Thyroid gland (tissue), 4 donors: ENCODE measurements around the gene LMX1B. TPM values are rescaled to one million over a fixed set of nuclear protein-coding genes. Genes with fewer than 3 reads are reported as not detected.
A peak's percentile ranks its signal among the peaks of the same experiment; 100 is the strongest.
"Not testable (repeated sequence)": the region's sequence is repeated elsewhere in the genome, so short reads cannot be mapped to it uniquely, and the experiment has no call there.

Experiments used
- DNase-seq, 2 donors: peaks; one replicate each; pipeline ENCODE4 v3.0.0-alpha.2; 2019
- H3K27ac ChIP-seq, 3 donors: fragments of 200-600 bp; sonication (generic); 1 replicate in 2 of 3; 2 replicates in 1 of 3; pipeline ENCODE4 v1.5.1; 2016 to 2019; ENCODE audit warnings: mild to moderate bottlenecking in 1 of 3, moderate library complexity in 1 of 3
- H3K27me3 ChIP-seq: fragments of 200-600 bp; sonication (generic); one replicate; pipeline ENCODE4 v1.5.1; 2019
- H3K36me3 ChIP-seq, 2 donors: fragments of 200-600 bp; sonication (generic); one replicate each; pipeline ENCODE4 v1.5.1; 2016 to 2019
- H3K4me1 ChIP-seq, 2 donors: fragments of 200-600 bp; sonication (generic); one replicate each; pipeline ENCODE4 v1.5.1; 2017 to 2019
- H3K4me3 ChIP-seq, 3 donors: fragments of 200-600 bp; sonication (generic); replicated peaks in 1 of 3; 1 replicate in 2 of 3; 2 replicates in 1 of 3; pipeline ENCODE4 v1.5.1; 2016; ENCODE audit warnings: mild to moderate bottlenecking in 1 of 3
- H3K9me3 ChIP-seq: fragments of 200-600 bp; sonication (generic); one replicate; pipeline ENCODE4 v1.5.1; 2017
- POLR2A ChIP-seq, 2 donors: fragments of 450-650 bp; IDR thresholded peaks; one replicate each; pipeline ENCODE4 v1.6.1; 2017; ENCODE audit warnings: antibody characterized with exemption in 2 of 2, mild to moderate bottlenecking in 2 of 2, moderate library complexity in 1 of 2
- WGBS, 2 donors: methylation state at CpG; one replicate each; pipeline ENCODE4 v1.1.5; 2017; 5-methylcytosine and 5-hydroxymethylcytosine counted together
- intact Hi-C: fragments of 100-400 bp; cut with DNase I; formaldehyde crosslinking; loops from one replicate; pipeline ENCODE4 v1.15.1; 2023
- total RNA-seq, 4 donors: library from RNA; depleted of rRNA; stranded (reverse); fragments of >200 nt; gene quantifications; one replicate each; pipeline ENCODE4 v1.2.3, GENCODE V29; 2016
- TF ChIP-seq, protein P1 (sequence below), 6 experiments: fragments of 200-600 bp in 3 of 6; fragments of 450-650 bp in 3 of 6; sonication (generic) in 3 of 6; IDR thresholded peaks; one replicate each; pipeline ENCODE4 v1.5.1; 2016 to 2019; ENCODE audit warnings: antibody characterized with exemption in 6 of 6, mild to moderate bottlenecking in 2 of 6, inconsistent platforms in 1 of 6, moderate library complexity in 1 of 6

The LMX1B gene
- total RNA-seq, 4 donors from 2014 or later: 0.68 to 5.5 (median 1.7) TPM

DNA sequence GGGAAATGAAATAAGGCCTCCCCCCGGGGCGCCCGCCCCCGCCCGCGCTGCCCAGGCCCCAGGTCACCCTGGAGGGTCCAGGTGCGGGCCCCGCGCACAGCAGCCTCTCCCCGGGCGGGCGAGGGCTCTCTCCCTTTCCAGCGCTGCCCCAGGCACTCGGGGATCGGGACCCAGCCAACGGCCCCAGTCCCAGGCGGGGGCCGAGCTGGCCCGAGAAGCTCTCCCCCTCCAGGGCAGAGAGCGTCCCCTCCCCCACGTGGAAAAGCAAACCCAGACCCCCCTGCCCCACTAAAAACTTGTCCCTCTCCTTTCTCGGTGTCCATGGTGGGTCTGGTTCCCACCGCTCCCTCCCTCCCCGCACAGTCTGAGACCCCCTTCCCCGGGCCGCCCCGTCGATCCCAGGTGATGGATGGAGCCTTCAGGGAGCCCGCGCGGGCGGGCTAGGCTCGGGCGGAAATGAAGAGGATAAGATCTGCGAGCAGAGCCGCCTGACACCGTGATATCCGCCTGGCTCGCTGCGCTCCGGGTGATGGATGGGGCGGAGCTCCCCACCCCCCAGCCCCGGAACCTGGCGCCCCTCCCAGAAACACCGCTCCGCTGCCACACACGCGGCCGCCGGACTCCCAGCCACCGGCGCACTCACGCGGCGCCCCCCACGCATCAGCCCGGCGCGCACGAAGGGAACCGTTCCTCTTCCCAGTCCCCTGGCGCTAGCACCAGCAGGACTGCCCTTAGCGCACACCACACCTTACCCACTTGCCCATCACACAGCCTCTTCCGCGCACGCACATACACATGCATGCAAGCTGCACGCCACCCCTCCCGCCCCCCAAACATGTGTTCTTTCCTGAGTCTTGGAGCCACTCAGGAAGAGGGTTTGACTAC lies 109.4 kb downstream of the LMX1B start:
- H3K27ac ChIP-seq: peak overlapping the region; percentile 61 to 82 (median 74)
- DNase-seq: peak; percentile 64 to 70
- WGBS, 2 donors: 5 to 10% methylated on average over 11 to 12 of the region's 68 CpGs

DNA sequence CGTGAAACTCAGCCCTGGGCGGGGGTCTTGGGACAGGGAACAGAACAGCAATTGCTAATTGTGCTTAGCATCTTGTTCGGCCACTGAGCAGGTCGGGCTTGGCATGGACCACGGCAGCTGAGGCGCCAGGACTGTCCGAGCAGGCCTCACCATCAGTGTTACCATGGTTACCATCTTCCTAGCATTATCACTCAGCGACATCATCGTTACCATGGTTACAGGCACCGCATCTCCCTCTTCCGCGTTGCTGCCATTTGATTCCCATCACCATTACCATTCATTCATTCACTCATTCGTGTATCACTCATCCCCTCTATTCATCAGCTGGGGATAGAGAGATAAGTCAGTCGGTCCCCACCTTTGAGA lies 110.1 kb downstream of the LMX1B start:
- WGBS, 2 donors: 42 to 53% methylated on average over 14 of the region's 14 CpGs
- H3K27me3 ChIP-seq: no peaks in the 10 kb centered on the region
- TF ChIP-seq, protein P1, sequence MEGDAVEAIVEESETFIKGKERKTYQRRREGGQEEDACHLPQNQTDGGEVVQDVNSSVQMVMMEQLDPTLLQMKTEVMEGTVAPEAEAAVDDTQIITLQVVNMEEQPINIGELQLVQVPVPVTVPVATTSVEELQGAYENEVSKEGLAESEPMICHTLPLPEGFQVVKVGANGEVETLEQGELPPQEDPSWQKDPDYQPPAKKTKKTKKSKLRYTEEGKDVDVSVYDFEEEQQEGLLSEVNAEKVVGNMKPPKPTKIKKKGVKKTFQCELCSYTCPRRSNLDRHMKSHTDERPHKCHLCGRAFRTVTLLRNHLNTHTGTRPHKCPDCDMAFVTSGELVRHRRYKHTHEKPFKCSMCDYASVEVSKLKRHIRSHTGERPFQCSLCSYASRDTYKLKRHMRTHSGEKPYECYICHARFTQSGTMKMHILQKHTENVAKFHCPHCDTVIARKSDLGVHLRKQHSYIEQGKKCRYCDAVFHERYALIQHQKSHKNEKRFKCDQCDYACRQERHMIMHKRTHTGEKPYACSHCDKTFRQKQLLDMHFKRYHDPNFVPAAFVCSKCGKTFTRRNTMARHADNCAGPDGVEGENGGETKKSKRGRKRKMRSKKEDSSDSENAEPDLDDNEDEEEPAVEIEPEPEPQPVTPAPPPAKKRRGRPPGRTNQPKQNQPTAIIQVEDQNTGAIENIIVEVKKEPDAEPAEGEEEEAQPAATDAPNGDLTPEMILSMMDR (IDR thresholded peaks at IDR 0.05): no peak
- no peak for TF ChIP-seq POLR2A (IDR thresholded peaks at IDR 0.05)
- H3K9me3 ChIP-seq: no peaks in the 10 kb centered on the region
- H3K36me3 ChIP-seq: no peaks in the 10 kb centered on the region
- no peak overlapping the region for H3K4me3 ChIP-seq
- no peak overlapping the region for H3K27ac ChIP-seq
- DNase-seq: no peak
- peaks cover 16 to 22% of the 10 kb centered on the region in 2 donors for H3K4me1 ChIP-seq
- intact Hi-C loops: no loop called here

More for the DNA sequence above, 109.4 kb downstream of the LMX1B start:
- Histone ChIP-seq H3K9me3 (no peaks in the 10 kb centered on the region), H3K4me3 (peak overlapping the region; percentile 54 to 72 (median 56)), H3K36me3 (no peaks in the 10 kb centered on the region), H3K27me3 (no peaks in the 10 kb centered on the region), H3K4me1 (peaks cover 16 to 22% of the 10 kb centered on the region in 2 donors)
- intact Hi-C loops: no loop called here
- TF ChIP-seq, protein P1 (IDR thresholded peaks at IDR 0.05): no peak
- peak in 1 of 2 donors; percentile 50 for TF ChIP-seq POLR2A (IDR thresholded peaks at IDR 0.05)

DNA sequence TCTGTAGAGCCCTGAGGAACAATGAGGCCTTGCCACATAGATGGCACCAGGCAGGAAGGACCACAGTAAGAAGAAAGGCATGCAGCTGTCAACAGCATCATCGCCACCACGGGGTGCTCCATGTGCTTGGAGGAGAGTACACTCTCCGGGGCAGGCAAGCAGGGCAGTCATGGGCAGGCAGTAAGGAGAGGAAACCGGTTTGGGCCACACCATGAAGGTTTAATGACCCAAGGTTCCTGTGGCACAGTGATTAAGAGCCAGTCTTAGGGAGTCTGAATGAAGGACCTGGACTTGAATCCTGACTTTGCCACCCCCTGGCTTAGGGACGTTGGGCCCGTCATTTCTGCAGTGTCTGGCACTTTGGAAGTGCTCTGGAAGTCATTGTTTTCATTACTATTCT lies 110.5 kb downstream of the LMX1B start:
- WGBS, 2 donors: 27 to 39% methylated on average over 6 of the region's 6 CpGs
- H3K4me1 ChIP-seq: peaks cover 16 to 22% of the 10 kb centered on the region in 2 donors
- TF ChIP-seq, protein P1 (IDR thresholded peaks at IDR 0.05): no peak
- no peak for TF ChIP-seq POLR2A (IDR thresholded peaks at IDR 0.05)
- H3K36me3 ChIP-seq: no peaks in the 10 kb centered on the region
- H3K27ac ChIP-seq: no peak overlapping the region
- peak; percentile 30 to 50 for DNase-seq
- no peaks in the 10 kb centered on the region for H3K9me3 ChIP-seq
- intact Hi-C loops: no loop called here
- H3K4me3 ChIP-seq: no peak overlapping the region
- no peaks in the 10 kb centered on the region for H3K27me3 ChIP-seq

DNA sequence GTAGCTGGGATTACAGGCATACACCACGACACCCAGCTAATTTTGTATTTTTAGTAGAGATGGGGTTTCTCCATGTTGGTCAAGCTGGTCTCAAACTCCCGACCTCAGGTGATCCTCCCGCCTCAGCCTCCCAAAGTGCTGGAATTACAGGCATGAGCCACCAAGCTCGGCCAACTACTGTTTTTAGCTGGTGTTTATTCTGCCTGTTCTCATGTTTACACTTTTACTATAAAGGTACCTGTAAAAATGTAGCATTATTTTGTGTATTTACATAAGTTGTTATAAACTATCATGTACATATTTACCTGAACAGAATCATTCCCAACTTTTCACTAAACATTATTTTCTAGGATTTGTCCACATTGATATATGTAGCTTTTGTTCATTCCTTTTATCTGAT lies 111.8 kb downstream of the LMX1B start:
- H3K36me3 ChIP-seq, H3K27me3 ChIP-seq, DNase-seq, H3K27ac ChIP-seq, H3K9me3 ChIP-seq, H3K4me3 ChIP-seq, intact Hi-C loops: not testable (repeated sequence)
- H3K4me1 ChIP-seq: peaks cover 11 to 12% of the 10 kb centered on the region in 2 donors
- 79 to 86% methylated on average over 4 of the region's 4 CpGs for WGBS, 2 donors

DNA sequence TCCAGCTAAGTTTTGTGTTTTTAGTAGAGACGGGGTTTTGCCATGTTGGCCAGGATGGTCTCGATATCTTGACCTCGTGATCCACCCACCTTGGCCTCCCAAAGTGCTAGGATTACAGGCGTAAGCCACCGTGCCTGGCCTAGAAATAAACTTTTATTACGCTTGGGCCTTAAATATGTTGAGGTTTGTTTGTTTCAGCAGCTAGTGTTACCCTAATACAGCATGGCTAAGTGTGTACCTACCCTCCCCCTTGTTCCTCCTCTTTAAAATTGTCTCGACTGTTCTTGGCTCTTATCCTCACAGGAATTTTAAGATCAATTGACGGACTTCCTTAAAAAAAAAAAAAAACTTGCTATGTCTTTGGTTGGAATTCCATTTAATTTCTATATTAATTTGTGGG lies 114.5 kb downstream of the LMX1B start:
- H3K4me3 ChIP-seq, DNase-seq, H3K27ac ChIP-seq, H3K27me3 ChIP-seq, H3K36me3 ChIP-seq, H3K4me1 ChIP-seq, intact Hi-C loops, H3K9me3 ChIP-seq: not testable (repeated sequence)
- 90% methylated on average over 8 of the region's 8 CpGs for WGBS, 2 donors

DNA sequence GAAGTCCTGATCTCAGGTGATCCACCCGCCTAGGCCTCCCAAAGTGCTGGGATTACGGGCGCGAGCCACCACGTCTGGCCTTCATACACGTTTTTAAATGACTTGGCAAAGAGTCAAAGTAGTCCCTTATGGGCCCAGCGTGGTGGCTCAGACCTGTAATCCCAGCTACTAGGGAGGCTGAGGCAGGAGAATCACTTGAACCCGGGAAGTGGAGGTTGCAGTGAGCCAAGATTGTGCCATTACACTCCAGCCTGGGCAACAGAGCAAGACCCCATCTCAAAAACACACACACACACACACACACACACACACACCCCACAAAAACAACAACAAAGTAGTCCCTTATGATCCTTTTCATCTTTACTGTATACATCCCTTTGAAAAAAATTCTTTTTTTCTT lies 116.9 kb downstream of the LMX1B start:
- H3K27ac ChIP-seq, H3K36me3 ChIP-seq, H3K9me3 ChIP-seq, H3K4me1 ChIP-seq, H3K4me3 ChIP-seq, H3K27me3 ChIP-seq, intact Hi-C loops, DNase-seq: not testable (repeated sequence)
- 82 to 88% methylated on average over 8 of the region's 8 CpGs for WGBS, 2 donors
